HepG2 (cell line): ENCODE measurements around the gene SYPL1. TPM values are rescaled to one million over a fixed set of nuclear protein-coding genes. Genes with fewer than 3 reads are reported as not detected.

Experiments
- AGO2 ChIP-seq: fragments of 200-400 bp; formaldehyde crosslinking; optimal IDR thresholded peaks from 2 replicates; pipeline ENCODE3; 2017; ENCODE audit warnings: mild to moderate bottlenecking, low read depth, low read length, moderate library complexity
- ARID2 ChIP-seq: sonication (generic); formaldehyde crosslinking; IDR thresholded peaks from 2 replicates; pipeline ENCODE4 v1.8.1; 2022; ENCODE audit warnings: mild to moderate bottlenecking, missing genetic modification reagents, borderline replicate concordance
- IRX3 ChIP-seq: sonication (generic); formaldehyde crosslinking; IDR thresholded peaks from 2 replicates; pipeline ENCODE4 v1.8.1; 2023; ENCODE audit warnings: mild to moderate bottlenecking, low read depth, missing genetic modification reagents, borderline replicate concordance
- KDM2A ChIP-seq: sonication (generic); formaldehyde crosslinking; IDR thresholded peaks from 2 replicates; pipeline ENCODE4 v1.4.0; 2020; ENCODE audit warnings: low read depth, missing genetic modification reagents, borderline replicate concordance
- NFIC ChIP-seq: IDR thresholded peaks from 2 replicates; pipeline ENCODE4 v1.6.1; 2012; ENCODE audit warnings: mild to moderate bottlenecking, low read length, inconsistent platforms
- RAD21 ChIP-seq: fragments of 450-650 bp; formaldehyde crosslinking; IDR thresholded peaks from 2 replicates; pipeline ENCODE4 v1.5.0; 2020; ENCODE audit warnings: mild to moderate bottlenecking
- REPIN1 ChIP-seq: sonication (generic); formaldehyde crosslinking; IDR thresholded peaks from 2 replicates; pipeline ENCODE4 v1.8.0; 2022; ENCODE audit warnings: missing genetic modification reagents, low read depth, mild to moderate bottlenecking, borderline replicate concordance
- SATB2 ChIP-seq: sonication (generic); formaldehyde crosslinking; IDR thresholded peaks from 2 replicates; pipeline ENCODE4 v1.5.0; 2020; ENCODE audit warnings: missing genetic modification reagents
- SMAD1 ChIP-seq: sonication (generic); formaldehyde crosslinking; IDR thresholded peaks from 2 replicates; pipeline ENCODE4 v1.4.0; 2020; ENCODE audit warnings: missing genetic modification reagents, low read depth, mild to moderate bottlenecking, borderline replicate concordance
- TAF15 ChIP-seq: fragments of 200-400 bp; formaldehyde crosslinking; IDR thresholded peaks from one replicate; pipeline ENCODE4 v1.6.1; 2018; ENCODE audit warnings: mild to moderate bottlenecking, low read depth, low read length; ENCODE audit not compliant: poor library complexity, severe bottlenecking
- XRCC5 ChIP-seq: fragments of 200-400 bp; formaldehyde crosslinking; optimal IDR thresholded peaks from 2 replicates; pipeline ENCODE3; 2017; ENCODE audit warnings: mild to moderate bottlenecking, low read length
- ZFYVE20 ChIP-seq: sonication (generic); formaldehyde crosslinking; IDR thresholded peaks from 2 replicates; pipeline ENCODE4 v1.8.0; 2023; ENCODE audit warnings: low read depth, mild to moderate bottlenecking, moderate library complexity, missing genetic modification reagents, borderline replicate concordance
- ZNF138 ChIP-seq: sonication (generic); formaldehyde crosslinking; IDR thresholded peaks from 2 replicates; pipeline ENCODE4 v1.5.0; 2020; ENCODE audit warnings: mild to moderate bottlenecking, low read depth, missing genetic modification reagents
- ZNF354B ChIP-seq: sonication (generic); formaldehyde crosslinking; IDR thresholded peaks from 2 replicates; pipeline ENCODE4 v1.8.0; 2022; ENCODE audit warnings: mild to moderate bottlenecking, missing genetic modification reagents
- ZNF431 ChIP-seq: sonication (generic); formaldehyde crosslinking; IDR thresholded peaks from 2 replicates; pipeline ENCODE4 v1.9.0; 2022; ENCODE audit warnings: missing genetic modification reagents, low read depth, mild to moderate bottlenecking, borderline replicate concordance
- ZNF703 ChIP-seq: sonication (generic); formaldehyde crosslinking; IDR thresholded peaks from 2 replicates; pipeline ENCODE4 v1.5.1; 2020; ENCODE audit warnings: missing genetic modification reagents, mild to moderate bottlenecking, moderate library complexity, borderline replicate concordance
- ZNF768 ChIP-seq: sonication (generic); formaldehyde crosslinking; IDR thresholded peaks from 2 replicates; pipeline ENCODE4 v1.4.0; 2020; ENCODE audit warnings: missing genetic modification reagents
- ZSCAN5A ChIP-seq: sonication (generic); formaldehyde crosslinking; IDR thresholded peaks from 2 replicates; pipeline ENCODE4 v1.8.0; 2022; ENCODE audit warnings: mild to moderate bottlenecking, missing genetic modification reagents, borderline replicate concordance
- polyA plus RNA-seq, 8 experiments: library from polyadenylated mRNA; depleted of rRNA in 3 of 8; stranded (reverse) in 7 of 8; unstranded in 1 of 8; fragments of >200 nt; fragmentation: Illumina TruSeq in 4 of 8; extraction: Trizol in 4 of 8; gene quantifications; 2 replicates each; pipeline versions ENCODE4 v1.2.1 to v1.2.3, GENCODE V29; 2011 to 2016; ENCODE audit warnings: low read depth in 4 of 8, missing spikeins in 1 of 8, mixed read lengths in 1 of 8; ENCODE audit not compliant: insufficient read depth in 1 of 8
- total RNA-seq, 5 experiments: library from RNA; depleted of rRNA; stranded (reverse); fragments of >200 nt; fragmentation: Illumina TruSeq; extraction: Trizol; gene quantifications; 2 replicates each; pipeline ENCODE4 v1.2.3, GENCODE V29; 2016; ENCODE audit warnings: low read depth in 1 of 5
- TF ChIP-seq, protein P1 (sequence below): sonication (generic); formaldehyde crosslinking; IDR thresholded peaks from 2 replicates; pipeline ENCODE4 v1.9.0; 2021; ENCODE audit warnings: missing genetic modification reagents, borderline replicate concordance
- TF ChIP-seq, protein P2 (sequence below): sonication (generic); formaldehyde crosslinking; IDR thresholded peaks from 2 replicates; pipeline ENCODE4 v1.4.0; 2020; ENCODE audit warnings: missing genetic modification reagents
- TF ChIP-seq, protein P3 (sequence below): sonication (generic); formaldehyde crosslinking; IDR thresholded peaks from 2 replicates; pipeline ENCODE4 v1.8.1; 2023; ENCODE audit warnings: mild to moderate bottlenecking, missing genetic modification reagents, borderline replicate concordance

The SYPL1 gene
- total and polyA plus RNA-seq, 2 of the 13 experiments (the other 11 are each of a cell fraction or from before 2014, with no cell fraction given) = 27.5 to 40.2 TPM

GRCh38 chr7:106111655-106112117 lies 426 bp downstream of the SYPL1 start (continued):
- peak; percentile 44; the same call in 1 of the 2 replicates for TF ChIP-seq ZNF138 (CRISPR knock-in tag)
- TF ChIP-seq, protein P1, sequence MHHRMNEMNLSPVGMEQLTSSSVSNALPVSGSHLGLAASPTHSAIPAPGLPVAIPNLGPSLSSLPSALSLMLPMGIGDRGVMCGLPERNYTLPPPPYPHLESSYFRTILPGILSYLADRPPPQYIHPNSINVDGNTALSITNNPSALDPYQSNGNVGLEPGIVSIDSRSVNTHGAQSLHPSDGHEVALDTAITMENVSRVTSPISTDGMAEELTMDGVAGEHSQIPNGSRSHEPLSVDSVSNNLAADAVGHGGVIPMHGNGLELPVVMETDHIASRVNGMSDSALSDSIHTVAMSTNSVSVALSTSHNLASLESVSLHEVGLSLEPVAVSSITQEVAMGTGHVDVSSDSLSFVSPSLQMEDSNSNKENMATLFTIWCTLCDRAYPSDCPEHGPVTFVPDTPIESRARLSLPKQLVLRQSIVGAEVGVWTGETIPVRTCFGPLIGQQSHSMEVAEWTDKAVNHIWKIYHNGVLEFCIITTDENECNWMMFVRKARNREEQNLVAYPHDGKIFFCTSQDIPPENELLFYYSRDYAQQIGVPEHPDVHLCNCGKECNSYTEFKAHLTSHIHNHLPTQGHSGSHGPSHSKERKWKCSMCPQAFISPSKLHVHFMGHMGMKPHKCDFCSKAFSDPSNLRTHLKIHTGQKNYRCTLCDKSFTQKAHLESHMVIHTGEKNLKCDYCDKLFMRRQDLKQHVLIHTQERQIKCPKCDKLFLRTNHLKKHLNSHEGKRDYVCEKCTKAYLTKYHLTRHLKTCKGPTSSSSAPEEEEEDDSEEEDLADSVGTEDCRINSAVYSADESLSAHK (CRISPR knock-in tag) = no peak
- TF ChIP-seq, protein P2, sequence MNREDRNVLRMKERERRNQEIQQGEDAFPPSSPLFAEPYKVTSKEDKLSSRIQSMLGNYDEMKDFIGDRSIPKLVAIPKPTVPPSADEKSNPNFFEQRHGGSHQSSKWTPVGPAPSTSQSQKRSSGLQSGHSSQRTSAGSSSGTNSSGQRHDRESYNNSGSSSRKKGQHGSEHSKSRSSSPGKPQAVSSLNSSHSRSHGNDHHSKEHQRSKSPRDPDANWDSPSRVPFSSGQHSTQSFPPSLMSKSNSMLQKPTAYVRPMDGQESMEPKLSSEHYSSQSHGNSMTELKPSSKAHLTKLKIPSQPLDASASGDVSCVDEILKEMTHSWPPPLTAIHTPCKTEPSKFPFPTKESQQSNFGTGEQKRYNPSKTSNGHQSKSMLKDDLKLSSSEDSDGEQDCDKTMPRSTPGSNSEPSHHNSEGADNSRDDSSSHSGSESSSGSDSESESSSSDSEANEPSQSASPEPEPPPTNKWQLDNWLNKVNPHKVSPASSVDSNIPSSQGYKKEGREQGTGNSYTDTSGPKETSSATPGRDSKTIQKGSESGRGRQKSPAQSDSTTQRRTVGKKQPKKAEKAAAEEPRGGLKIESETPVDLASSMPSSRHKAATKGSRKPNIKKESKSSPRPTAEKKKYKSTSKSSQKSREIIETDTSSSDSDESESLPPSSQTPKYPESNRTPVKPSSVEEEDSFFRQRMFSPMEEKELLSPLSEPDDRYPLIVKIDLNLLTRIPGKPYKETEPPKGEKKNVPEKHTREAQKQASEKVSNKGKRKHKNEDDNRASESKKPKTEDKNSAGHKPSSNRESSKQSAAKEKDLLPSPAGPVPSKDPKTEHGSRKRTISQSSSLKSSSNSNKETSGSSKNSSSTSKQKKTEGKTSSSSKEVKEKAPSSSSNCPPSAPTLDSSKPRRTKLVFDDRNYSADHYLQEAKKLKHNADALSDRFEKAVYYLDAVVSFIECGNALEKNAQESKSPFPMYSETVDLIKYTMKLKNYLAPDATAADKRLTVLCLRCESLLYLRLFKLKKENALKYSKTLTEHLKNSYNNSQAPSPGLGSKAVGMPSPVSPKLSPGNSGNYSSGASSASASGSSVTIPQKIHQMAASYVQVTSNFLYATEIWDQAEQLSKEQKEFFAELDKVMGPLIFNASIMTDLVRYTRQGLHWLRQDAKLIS (CRISPR knock-in tag) = no peak
- no peak for TF ChIP-seq SATB2
- TF ChIP-seq ZNF431 = 0 out of 2 replicates have a peak, but pooled peaks have one; percentile 27
- TF ChIP-seq XRCC5 = peak; percentile 22
- TF ChIP-seq NFIC = no peak
- 0 out of 2 replicates have a peak, but pooled peaks have one; percentile 18 for TF ChIP-seq ARID2 (CRISPR knock-in tag)
- 0 out of 2 replicates have a peak, but pooled peaks have one; percentile 18 for TF ChIP-seq ZNF354B (CRISPR knock-in tag)
- TF ChIP-seq REPIN1 (CRISPR knock-in tag) = 0 out of 2 replicates have a peak, but pooled peaks have one; percentile 33
- TF ChIP-seq ZNF703 = peak; percentile 36; the same call in 1 of the 2 replicates
- TF ChIP-seq KDM2A = peak; percentile 17; the same call in 1 of the 2 replicates
- TF ChIP-seq IRX3 = peak; percentile 92
- TF ChIP-seq ZFYVE20 = peak; percentile 53; the same call in 1 of the 2 replicates
- TF ChIP-seq SMAD1 (CRISPR knock-in tag) = 0 out of 2 replicates have a peak, but pooled peaks have one; percentile 29
- 0 out of 2 replicates have a peak, but pooled peaks have one; percentile 18 for TF ChIP-seq RAD21 (CRISPR knock-in tag)
- TF ChIP-seq ZSCAN5A (CRISPR knock-in tag) = peak; percentile 57; the same call in 1 of the 2 replicates
- peak; percentile 31; the same call in 1 of the 2 replicates for TF ChIP-seq ZNF768
- TF ChIP-seq AGO2 = peak; percentile 64
- peak; percentile 32 for TF ChIP-seq TAF15
- TF ChIP-seq, protein P3, sequence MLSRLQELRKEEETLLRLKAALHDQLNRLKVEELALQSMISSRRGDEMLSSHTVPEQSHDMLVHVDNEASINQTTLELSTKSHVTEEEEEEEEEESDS (CRISPR knock-in tag) = 0 out of 2 replicates have a peak, but pooled peaks have one; percentile 58
